HG02970 (cell line): Measurements from ENCODE around the gene IL1RL1.
A peak's percentile ranks its signal among the peaks of the same experiment; 100 is the strongest.

Experiments used
- ATAC-seq: cut with Tn5 transposase; IDR thresholded peaks from one replicate; pipeline ENCODE4 v1.9.1; 2021; ENCODE audit warnings: mild to moderate bottlenecking, moderate library complexity, moderate number of reproducible peaks; ENCODE audit not compliant: unreplicated experiment, low FRiP score

The IL1RL1 gene

DNA sequence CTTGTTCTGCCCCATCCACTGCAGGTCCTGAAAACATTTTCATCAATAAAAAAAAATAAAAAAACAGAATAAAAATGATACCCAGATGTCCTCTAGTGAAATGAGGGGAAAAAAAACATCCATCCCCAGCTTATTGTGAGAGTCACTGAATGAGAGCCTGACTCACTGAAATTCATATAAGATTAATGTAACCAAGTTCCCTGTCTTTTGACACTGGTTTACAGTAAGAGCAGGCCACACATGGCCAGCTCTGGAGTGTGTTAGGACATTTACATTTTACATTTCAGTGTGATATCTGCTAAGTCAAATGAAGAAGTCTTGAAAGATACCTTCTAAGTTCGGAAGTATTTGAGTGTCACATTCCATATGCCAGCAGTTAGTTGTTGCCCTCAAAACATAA, 23.1 kb downstream of the IL1RL1 start:
- no peak for ATAC-seq

DNA sequence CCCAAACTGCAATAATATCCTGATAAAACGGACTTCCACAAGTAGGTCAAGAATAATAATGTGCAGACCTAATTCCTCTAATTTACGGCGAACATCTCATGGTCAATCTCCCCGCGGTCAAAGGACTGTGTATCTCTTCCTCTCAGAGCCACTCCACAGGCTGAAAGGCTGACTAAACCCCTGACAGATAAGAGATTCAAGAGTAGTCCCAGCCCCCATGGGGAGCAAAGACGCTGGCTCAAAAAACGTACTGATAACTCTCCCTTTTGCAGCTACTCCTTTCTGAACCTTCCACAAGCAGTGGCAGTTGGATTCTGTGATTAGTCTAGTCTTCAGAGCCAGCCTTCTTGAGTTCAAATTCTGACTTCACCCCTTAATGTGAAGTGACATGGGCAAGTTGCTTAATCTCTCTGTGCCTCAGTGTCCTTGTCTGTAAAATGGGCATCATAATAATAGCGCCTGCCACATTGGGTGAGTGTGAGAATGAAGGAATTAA, 24.6 kb downstream of the IL1RL1 start:
- no peak for ATAC-seq

DNA sequence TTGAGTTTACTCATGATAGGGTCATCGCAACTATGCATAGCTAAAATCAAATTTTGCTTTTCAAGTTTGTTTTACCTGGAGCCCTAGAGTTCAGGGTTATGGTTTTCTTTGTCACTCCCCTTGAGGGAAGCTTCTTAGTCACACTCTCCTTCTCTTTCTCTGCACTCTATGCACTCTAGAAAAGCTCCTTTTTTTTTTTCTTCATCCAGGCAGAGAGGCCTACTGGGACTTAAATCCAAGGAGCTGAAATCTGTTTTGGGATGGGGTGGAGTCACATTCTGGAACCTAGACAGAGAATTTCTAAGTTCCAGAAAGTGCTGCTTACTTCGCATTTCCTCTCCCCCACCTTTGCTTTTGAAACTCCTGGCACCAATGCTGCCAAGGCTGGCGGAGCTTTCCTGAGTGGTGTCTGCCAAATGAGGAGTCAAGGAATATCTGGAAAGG, 25.2 kb downstream of the IL1RL1 start:
- no peak for ATAC-seq

DNA sequence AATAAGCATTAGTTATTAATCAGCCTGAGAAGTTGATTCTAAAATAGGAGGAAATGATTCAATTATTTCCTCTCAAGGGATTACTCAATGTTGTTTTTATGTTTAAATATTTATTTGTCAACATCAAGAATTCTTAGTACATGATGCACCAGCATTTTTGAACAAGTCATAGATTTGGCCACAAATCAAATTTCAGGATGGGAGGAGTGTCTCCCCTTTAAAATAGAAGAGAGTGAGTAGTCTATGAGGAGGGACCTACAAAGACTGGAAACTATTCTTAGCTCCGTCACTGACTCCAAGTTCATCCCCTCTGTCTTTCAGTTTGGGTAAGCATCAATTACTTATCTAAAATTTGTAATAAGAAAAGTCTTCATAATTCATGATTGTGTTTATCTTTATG, 25.6 kb downstream of the IL1RL1 start:
- no peak for ATAC-seq

DNA sequence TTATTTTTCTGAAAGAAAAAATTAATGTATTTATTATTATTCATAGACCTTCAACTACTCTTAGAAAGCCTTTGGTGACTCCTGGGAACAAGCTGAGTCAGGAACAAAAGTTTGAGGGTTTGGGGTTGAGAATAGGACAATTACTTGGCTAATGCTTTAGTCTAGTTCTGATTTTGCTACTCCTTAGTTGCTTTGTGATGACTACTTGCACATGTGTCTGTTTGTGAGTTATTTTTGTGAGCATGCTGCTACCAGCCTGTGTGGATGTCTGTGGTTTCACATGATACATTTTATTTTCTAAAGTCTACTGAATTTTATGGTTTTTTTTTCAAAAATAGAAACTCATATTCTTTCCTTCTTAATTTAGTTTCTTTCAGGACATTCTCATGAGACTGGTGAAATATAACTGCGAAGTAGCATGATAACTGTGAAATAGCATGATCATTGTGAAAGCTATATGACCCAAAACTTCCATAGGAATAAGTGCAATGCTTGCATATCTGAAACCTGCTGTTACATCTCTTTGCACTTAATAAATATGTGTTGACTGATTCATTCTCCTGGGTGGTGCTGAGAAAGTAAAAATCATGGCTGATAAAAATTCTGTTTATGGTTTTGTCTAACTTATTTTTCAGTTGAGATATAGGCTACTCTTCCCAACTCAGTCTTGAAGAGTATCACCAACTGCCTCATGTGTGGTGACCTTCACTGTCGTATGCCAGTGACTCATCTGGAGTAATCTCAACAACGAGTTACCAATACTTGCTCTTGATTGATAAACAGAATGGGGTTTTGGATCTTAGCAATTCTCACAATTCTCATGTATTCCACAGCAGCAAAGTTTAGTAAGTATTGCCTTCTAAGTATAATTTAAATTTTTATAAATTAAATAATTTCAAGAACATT, 26.4 kb downstream of the IL1RL1 start:
- ATAC-seq = no peak

DNA sequence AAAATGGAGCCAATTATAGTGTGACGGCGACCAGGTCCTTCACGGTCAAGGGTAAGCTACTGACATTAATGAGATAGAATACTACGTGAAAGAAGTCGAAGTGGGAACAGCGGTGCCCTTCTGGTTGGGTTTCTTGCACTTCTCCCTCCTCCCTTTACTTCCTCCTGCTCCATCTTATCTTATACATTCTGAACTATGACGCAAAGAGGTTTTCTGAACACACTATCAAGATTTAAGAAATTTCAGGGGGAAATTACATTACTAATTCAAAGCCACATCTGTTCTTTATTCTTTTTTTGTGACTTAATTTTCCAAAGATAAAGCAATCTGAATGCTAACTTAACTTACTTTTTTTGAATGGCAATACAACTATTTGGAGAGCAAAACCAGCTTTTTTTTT, 29.4 kb downstream of the IL1RL1 start:
- ATAC-seq = no peak

DNA sequence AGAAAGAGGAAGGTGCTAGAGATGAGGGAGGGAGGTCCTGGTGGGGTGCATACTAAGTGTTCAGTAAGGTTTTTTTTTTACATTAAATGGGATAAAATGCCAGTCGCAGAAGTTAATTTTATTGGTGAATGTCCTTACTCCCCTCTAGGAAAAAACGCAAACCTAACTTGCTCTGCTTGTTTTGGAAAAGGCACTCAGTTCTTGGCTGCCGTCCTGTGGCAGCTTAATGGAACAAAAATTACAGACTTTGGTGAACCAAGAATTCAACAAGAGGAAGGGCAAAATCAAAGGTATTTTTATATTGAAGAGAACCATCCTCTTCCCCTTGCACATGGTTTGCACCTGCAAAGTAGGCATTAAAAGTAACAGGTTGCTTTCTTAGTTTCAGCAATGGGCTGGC, 31.5 kb downstream of the IL1RL1 start:
- ATAC-seq = no peak

DNA sequence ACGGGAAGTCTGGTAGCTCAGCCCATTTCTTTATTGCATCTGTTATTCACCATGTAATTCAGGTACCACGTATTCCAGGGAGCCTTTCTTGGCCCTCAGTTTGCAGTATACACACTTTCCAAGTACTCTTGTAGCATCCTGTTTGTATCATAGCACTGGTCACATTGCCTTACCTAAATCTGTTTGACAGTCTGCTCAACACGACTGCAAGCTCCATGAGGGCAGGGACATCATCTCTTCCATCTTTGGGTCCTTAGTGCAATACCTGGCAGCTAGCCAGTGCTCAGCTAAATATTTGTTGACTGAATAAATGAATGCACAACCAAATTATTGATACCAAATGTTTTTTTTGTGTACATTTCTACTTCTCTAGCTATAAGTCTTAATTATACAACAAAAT, 33.0 kb downstream of the IL1RL1 start:
- ATAC-seq = no peak

DNA sequence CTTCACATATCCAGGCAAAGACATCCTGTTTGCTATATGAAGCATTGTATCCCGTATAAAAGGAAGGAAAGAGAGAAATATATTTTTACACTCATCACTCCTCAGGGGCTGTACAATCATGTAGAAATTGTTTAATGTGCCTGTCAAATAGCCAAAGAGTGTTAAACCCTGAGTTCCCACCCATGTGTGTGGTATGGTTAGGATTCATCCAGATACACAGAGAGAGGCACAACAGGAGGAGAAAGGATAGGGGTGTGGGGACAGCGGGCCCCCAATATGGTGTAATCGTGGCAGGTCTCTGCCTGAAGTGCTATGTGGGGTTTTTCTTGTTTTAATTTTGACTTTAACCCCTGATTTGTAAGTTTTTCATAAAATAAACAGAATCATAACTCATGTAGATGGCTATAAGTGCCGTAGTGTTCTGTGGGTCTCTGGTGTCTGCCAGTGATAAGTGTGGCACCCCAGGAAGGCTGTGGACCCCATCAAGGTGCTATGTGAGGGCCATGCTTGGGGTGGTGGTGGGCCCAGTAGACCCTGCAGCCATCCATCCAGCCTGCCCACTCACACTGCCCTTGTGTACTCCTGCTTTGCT, 34.1 kb downstream of the IL1RL1 start:
- no peak for ATAC-seq

DNA sequence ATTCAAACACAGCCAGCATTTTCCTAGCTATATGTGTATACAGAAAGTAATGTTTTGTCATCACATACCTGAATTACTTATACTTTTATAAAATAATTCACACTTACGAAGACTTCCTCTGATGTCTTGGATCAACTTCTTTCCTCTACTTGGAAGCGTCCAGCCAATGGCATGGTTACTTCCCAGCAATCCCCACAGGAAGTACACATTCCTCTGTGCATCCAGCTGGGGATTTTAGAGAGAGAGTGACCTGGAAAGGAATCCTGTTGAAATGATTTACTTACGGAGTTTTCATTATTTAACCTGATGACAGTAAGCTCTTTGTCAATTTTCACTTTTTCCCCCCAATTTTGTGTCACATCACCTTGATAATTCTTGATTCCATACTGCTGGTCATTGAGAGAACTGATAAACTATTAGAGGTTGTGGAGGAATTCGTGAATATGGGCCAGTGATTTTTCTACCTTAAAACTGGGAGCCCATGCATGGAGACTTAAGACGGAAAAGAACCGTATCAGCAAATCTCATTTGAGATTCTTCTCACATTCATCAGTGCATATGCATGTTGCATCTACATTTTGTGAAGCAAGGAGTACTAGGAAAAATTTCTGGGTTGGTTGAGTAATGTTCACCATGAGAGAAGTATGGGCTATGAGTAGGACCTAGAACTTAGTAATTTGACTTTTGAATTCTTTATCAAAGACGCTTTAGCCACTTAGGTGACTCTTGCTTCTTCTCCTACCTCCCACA, 35.2 kb downstream of the IL1RL1 start:
- no peak for ATAC-seq

DNA sequence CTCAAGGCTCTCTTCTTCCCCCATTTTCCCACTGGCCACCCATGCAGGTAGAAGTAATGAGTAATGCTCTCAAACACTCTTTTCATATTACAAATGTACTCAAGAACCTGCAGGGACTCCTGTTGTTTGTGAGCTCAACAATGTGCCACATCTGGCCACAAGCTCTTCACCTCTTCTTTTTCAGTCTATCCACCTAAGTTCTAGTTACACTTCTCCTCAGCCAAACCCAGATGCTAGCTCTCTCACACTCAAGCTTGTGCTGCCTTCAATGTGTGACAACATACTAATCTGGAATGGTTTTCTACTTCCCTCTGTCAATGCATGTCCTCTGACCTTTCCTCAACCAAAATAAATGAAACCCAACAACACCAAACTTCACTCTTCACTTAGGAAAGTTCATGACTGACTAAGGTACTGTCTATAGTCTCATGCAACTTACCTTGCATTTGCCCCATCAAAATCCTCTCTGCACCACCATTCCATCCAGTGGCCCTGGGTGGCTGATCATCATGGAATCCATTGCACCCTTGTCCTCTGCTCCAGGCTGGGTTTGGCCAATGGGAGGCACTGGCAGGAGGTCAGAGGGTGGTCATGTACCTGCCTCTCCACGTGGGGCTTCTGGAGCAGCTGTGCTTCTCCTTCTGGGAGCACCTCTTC, 38.9 kb downstream of the IL1RL1 start:
- no peak for ATAC-seq

DNA sequence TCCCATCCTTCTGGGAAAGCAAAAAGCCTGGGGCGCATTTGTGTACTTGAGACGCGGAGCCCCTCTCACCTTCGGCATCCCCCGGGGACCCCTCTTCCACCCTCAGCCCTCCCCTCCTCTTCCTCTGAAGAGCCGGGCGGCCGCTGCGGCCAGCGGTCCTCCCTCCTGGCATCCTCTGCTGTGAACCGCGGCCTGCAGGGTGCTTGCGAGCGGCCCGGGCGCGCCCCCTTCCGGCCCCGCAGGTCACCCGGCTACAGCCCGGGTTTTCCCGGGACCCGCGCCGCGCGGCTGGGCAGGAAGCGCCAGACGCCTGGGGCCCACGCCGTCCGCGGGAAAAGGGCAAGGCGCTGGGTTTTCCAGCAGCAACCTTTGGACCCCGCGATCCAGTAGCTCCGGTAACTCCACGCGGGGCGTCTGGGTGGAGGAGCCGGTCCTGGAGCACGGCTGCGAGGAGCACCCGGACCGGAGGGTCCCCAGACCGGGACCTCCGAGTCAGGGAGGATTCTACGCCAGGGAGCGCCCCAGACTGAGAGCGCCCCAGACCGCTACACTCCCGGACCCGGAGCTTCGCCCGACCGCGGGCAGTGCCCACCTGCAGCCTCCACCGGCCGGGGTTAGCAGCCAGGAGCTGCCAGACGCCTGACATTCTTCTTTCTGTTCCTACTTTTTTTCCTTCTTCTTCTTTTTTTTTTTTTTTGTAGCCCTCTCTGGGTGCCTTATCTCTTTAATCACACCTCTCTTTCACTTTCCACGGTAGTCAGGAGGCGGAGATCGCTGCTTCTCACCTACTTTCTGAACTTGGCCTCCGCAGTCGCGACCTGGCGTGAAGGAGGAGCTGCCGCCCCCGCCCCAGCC, 44.4 kb downstream of the IL1RL1 start, which contains the start of gene IL18R1:
Gene IL18R1 (plus strand): TSS at position 271 of the 855 bp plus-strand sequence. CDS start 6,865 bp downstream, outside the sequence.
- peak; percentile 77 for ATAC-seq

DNA sequence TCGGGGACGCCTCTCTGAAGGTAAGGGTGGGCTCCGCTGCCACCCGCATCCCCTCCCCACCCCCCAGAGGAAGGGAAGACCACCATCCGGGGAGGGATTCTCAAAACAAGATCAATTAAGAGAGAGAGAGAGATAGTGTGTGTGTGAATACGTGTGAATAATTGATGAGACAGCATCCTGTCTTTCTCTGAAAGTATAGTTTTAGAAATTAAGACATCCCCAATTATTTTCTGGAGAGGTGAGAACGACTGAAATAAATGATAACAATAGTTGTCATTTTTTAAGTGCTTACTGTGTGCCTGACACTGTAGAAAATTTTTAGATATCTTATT, 45.0 kb downstream of the IL1RL1 start:
- ATAC-seq = no peak

DNA sequence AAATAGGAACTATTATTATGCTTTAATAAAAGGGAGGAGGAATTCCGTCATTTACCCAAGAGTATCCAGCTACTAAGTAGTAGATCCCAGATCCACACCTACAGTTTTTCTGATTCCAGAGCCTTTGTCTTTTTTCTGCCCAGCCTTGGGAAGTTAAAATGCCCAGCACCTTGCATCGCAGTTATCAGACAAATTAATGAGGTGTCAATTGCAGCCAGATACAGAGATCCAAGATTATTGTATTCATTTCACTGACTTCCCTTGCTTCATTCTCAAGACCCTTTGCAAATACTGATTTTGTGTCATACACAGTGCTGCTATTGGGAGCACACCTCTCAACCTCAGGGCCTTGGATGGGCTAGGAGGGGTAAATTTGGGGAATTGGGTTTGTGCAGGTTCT, 45.4 kb downstream of the IL1RL1 start:
- no peak for ATAC-seq

DNA sequence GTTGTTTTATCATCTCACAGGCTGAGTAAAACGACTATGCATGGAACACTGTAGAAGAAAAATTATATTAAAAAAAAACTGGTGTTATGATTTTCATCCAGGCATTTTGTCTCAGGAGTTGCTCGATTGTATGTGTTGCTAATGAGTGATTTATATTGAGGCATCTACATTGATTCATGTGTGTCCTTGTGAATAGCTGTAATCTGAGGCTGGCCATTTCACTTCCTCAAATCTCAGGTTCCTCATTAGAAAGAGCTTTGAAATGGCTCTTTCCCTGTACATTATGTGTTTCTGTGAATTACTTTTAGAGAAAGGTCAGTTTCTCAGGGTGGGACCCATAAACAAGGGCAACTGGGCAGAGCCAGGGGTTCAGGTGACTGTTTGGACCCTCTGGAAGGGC, 46.6 kb downstream of the IL1RL1 start:
- no peak for ATAC-seq

DNA sequence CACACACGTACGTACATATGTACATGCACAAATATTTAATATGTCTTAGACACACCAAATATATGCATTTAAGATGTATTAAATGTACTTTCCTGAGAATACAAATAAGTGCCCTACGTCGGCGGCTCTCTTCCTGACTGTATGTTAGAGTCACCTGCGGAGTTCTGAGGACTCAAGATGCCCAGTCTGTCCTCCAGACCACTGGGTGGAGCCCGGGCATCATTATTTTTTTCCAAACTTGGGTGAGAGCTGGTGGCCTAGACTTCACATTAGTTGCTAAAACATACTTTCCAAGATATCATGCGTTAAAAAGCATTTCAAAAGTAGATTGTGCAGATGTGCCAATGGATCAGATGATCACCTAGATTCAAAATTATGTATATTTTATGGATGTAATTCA, 47.1 kb downstream of the IL1RL1 start:
- no peak for ATAC-seq

DNA sequence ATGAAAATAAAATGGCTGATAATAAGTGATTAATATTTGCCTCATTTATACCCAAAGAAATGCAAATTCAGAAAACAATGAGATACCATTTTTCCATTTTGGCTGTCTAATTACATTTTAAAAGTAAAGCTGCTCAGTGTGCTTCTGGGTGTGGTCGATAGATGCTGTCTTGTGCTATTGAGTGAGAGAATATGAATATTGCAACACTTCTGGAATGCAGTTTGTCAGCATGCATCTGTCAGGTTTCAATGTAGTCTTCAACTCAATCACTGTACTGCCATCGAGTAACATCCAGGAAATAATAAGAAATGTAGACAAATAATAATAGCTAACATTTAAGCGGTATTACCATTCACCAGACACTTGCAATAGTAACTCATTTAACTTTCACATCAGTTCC, 48.2 kb downstream of the IL1RL1 start:
- no peak for ATAC-seq

DNA sequence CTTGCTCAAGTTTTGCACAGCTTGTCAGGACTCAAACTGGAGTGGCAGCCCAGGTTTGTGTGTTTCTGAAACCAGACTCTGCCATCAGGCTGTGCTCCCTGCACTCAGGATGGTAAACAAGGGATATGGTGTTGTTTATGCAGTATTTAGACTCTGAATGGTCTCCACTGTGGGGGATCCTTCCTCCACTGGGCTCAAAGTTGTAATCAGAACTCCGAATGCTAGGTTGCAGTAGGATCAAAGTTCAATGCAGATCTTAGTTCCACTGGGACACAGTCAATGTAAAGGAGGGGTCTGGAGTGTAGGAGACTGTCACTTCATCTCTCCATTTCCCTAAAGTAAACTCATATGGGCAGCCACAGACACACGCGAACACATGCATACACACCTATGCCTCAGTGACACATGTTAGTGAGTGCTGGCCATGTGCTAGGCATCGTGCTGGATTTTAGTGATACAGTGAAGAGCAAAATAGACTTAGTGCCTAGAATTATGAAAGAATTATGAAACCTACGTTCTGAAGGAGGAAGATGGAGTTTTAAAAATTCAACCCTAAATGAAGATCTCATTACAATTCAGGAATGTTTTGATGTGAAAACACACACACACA, 50.4 kb downstream of the IL1RL1 start:
- ATAC-seq = no peak

DNA sequence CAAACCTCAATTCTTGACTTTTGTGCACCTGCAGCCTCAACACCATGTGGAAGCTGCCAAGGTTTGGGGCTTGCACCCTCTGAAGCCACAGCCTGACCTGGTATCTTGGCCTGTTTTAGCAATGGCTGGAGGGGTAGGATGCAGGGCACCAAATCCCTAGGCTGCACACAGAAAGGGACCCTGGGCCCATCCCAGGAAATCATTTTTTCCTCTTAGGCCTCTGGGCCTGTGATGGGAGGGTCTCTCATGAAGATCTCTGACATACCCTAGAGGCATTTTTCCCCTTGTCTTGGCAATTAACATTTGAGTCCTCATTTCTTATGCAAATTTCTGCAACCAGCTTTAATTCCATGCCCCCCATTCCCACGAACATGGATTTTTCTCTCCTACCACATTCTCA, 54.4 kb downstream of the IL1RL1 start:
- ATAC-seq = no peak
